HK-2 (cell line): Measurements from ENCODE around the gene NECTIN1.

Experiments used
- DNase-seq: peaks from one replicate; pipeline ENCODE4 v3.0.0-alpha.2; 2018; ENCODE audit not compliant: unreplicated experiment

Gene NECTIN1

GRCh38 chr11:119643212-119643875 lies 85.7 kb downstream of the NECTIN1 start:
- no peak for DNase-seq

- no peak for DNase-seq
Observed at GRCh38 chr11:119641983-119642745, 86.8 kb downstream of the NECTIN1 start.

DNA sequence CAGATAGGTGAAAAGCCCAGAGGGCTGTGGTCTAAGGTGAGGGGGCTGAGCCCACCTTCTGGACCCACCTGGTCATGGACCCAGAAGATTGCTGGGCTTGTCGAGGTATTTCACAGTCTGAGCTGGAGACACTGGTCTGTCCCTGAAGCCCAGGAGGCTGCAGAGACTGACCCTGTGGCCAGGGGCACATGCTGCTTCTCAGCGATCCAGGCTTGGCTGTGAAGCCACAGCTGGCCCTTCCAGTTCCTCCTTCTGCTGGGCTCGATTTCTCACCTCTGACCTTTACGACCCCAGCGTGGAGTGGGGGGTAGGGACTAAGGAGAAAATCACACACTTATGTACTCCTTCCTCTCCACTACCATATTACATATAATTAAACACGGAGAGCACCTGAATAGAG lies 88.5 kb downstream of the NECTIN1 start:
- no peak for DNase-seq

GRCh38 chr11:119639642-119640205 lies 89.3 kb downstream of the NECTIN1 start:
- no peak for DNase-seq

DNA sequence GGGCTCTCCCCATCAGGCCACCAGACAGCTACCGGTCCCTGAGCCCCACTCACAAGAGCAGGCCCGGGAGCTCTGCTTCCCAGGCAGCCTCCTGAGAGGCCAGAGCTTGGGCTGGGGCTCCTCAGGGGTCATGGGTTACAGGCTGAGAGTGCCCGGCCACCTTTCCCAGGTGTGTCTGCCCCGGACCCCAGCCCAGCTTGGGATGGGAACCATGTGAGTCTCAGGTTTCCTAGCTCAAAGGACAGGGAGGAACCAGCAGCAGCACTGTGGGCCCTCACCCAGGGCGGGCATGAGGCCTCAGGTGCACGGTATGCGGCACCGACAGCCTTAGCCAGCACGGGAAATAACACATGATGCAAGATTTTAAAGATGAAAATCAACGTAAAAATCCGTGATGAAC lies 90.1 kb downstream of the NECTIN1 start:
- no peak for DNase-seq

DNA sequence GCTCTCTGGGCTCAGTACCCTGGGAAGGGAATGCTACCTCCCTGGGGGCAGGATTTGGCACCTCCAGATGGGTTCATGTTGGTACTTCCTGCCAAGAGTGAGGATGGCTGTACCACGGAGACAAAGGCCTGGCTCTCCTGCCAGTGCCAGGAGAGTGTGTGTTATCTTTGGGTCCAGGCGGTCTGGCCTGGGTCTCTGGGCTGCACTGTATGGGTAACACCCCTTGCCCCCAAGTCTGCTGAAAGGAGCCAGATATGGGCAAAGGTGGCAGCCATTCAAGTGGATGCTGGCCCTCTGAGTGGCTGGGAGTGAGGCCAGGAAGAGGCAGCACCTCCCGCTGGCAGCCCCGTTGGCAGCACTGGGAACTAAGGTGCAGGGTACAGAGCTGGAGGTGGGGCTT lies 91.5 kb downstream of the NECTIN1 start:
- DNase-seq, result no peak

DNA sequence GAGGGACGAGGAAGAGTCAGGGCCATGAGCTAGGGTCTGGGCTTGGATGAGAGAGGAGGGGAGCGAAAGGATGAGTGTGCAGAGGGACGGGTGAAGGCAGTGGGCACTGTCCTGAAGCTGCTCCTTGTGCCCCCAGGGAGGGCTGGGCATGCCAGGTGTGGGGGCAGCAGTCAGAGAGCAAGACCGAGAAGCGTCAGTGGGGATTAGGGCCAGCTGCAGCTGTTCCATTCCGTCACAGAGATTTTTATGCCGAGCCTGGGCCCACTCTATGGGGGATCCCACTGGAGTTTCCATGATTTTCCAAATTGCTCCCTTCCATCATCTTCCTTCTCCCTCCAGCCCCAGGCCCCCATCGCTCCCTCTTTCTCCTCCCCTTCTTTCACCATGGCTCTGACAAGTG lies 93.2 kb downstream of the NECTIN1 start:
- no peak for DNase-seq

- no peak for DNase-seq
Observed at GRCh38 chr11:119635041-119635740, 93.8 kb downstream of the NECTIN1 start.

DNA sequence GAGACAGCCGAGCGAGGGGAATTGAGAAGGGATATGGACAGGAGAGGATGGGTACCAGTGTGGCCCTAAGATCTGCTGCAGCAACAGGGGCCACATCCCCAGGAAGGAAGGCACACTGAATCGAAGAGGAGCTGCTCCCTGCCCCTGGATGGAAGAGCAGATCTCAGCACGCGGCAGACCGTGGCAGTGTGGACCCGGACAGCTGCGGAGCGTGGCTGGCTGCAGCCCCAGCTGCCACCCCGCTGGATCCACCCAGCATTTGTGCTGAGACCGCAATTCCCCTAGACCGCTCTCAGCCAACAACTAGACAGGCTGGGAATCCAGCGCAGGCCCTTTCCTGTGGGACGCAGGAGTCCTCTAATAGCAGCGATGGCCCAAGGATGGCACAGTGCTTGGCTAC lies 94.7 kb downstream of the NECTIN1 start:
- no peak for DNase-seq

DNA sequence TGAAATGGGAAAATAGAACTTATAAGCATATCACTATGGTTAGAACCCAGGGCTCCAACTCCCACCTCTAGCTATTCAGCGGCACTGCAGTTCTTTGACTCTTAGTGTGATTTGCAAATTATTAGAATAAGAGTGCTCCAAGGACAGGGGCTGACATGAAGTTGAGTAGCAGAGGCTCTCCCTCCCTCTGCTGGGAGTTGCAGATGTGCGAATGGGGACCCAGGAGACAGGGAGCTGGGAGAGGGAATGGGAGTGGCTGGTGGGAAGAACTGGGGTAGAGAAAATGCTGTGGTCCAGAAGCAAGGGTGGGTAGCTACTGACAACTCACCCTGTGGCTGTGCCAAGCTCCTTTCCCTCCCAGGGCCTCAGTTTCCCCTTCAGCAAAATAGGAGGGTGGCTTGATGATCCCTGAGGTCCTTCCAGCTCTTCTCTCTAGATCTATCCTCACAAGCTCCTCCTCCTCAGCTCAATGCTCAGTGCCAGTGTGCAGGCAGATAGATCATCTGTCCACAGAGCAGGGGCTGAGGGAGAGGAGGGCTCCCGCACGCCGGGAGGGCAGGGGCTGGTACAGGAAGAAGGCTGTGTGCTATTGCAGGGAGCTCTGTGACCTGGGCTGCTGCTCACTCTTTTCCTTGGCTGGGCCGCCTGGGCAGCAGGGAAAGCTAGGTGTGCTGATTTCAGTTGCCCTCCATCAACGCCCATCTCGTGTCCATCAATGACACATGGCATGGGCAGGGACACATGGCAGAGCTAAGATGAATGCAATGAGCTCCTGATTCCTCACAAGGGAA lies 99.0 kb downstream of the NECTIN1 start:
- no peak for DNase-seq

DNA sequence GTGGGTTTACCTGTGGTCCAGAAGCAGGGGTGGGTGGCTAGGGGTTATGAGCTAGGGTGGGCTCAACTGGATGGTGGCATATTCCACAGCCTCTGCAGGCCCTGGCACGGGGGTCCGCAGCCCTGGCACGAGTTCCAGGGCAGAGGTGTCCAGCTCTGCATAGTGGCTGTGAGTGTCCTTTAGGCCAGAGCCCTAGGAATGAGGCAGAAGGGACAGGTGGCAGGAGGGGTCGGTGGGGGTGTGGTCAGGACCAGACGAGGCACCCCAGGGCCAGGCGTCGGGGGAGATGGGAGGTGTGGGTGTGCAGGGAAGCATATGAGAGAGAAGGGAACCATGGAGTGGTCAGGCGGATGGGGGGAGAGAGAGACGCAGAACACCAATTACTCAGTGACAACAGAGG lies 99.9 kb downstream of the NECTIN1 start:
- DNase-seq, result no peak

DNA sequence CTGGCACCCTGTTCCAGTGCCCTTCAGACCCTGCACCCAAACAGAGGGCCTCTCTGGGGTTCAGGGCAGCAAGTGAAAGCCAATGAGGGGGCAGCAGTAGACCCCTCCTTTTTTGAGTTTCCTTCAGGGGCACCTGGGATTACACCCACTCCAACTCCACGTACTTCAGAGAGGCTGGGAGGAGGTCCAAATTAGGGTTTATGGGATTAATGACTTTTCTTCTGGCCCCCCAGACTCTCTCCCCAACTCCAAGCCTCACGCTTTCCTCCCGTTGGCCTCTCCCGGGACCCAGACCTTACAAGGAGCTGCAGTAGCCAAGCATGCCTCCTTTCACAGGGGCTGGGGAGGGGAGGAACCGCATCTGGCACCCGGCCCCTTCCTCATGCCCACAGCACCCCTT lies 101.7 kb downstream of the NECTIN1 start:
- DNase-seq, result no peak

- no peak for DNase-seq
Observed at GRCh38 chr11:119626871-119627270, 102.1 kb downstream of the NECTIN1 start.

DNA sequence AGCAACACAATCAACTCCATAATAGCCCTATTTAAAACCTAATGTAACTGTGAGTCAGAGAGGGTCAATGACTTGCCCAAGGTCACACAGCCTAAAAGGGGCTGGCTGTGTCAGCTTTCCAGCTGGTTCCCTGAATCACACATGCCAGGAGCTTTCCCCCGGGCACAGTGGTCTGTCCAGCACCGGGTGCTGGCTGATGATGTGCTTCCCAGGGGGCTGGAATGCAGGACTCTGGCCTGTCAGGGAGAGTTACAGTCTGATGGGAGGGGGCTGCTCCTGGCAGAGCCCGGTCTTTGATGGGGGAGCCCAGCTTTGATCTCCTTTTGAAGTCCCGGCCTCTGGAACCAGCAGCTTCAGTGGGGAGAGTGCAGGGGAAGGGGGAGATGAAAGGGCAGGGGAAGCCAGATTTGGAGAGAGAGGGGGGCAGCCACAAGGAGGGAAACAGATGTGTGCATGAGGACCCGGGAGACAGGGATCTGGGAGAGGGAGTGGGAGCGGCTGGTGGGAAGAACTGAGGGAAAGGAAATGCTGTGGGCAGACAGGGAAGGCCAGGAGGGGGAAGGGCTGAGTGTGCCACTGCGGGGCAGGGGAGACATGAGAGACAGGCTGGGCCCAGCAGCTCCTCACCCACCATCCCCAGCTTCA lies 102.7 kb downstream of the NECTIN1 start:
- no peak for DNase-seq

DNA sequence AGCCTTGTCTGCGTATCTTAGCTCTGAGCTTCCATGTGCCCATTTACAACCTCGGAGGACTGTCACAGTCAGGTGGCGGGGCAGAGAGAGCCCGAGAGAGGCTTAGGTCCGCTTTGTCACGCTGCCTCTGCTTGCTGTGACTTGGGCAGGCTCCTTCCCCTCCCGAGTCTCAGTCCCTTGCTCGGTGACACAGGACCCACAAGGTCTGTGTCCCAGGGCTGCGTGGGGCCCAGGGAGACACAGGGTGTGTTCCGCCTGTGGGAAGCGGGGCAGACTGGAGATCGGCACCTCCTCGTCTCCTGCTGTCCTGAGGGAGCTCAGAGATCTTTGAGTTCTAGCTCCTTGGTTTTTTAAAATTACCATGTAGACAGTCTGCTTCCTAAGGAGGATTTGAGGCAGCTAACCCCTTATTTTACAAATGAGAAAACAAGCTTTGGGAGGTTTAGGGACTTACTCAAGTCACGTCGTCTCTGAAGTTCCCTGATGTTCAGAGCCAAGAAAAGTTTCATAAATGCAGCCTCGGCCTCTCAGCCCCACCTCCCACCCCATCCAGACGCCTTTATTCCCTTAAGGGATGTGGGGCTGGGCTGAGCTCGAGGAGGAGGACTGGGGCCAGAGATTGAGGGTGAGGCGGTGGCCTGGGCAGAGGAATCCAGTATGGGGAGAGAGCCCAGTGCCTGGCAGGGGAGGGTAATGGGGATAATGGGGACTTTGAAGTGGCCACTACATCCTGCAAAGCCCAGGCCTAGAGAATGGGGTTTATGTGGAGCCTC lies 103.6 kb downstream of the NECTIN1 start:
- no peak for DNase-seq

DNA sequence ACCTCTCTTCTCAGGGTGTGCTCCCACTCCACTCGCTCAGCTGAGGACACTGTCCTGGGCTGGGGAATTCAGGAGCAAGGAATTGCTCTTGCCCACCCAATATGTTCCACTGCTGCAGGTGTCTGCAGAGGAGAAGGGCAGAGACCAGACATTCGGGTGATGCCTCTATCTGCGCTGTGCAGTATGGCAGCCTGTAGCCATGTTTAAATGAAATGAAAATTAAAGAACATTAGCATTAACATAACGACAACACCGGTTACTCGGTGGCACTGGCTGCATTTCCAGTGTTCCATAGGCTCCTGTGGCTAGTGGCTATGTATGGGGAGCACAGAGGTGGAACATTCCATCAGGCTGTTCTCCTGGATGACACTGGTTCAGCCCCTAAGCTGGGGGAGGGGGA lies 104.4 kb downstream of the NECTIN1 start:
- DNase-seq, result no peak

GRCh38 chr11:119624102-119624615 lies 104.8 kb downstream of the NECTIN1 start:
- DNase-seq, result no peak

DNA sequence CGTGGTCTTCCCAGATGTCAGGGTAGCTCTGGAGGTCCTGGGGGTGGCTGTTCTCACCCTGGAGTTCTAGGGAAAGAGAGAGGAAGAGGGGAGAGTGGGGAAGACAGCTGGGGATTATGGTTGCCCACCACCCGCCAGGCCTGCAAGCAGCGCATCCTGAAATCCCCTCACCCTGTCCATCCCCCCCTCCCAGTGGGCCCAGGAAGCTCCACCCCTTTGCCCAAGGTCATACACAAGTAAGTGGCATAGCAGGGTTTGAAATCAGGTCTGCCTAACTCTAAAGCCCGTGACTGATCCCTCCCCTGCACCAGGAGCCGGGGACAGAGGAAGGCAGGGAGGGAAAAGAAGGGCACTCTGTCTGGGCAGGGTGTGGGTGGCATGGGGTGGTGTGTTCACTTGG lies 105.3 kb downstream of the NECTIN1 start:
- DNase-seq, result no peak

DNA sequence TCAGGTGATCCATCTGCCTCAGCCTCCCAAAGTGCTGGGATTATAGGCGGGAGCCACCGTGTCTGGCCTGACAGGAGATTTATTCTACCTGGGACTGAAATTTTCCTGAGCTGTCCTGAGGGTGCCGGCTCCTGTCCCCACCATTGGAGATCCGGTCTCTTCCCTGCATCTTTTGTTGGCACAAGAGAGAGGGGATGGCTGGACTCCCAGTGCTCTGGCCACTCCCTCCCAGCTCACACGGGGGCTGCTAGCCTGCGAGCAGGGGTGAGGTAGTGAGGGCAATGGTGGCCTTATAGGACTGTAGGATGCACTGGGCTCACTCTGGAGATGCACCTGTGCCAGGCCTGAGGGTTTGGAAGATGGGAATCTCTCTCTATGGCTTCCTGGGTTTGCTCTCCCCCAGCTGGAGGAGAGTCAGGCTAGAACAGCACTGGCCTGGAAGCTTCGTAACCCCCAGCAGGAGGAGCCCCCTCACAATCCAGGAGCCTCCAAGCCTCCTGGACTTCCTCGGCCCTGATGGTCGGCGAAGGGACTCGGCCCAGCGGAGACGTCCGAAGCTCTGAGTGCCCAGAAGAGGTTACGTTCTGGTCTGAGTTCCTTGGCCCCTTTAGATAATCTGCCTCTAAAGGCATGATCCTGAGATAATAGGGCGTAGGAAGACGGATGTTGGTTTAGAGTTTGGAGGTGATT lies 106.4 kb downstream of the NECTIN1 start:
- no peak for DNase-seq

DNA sequence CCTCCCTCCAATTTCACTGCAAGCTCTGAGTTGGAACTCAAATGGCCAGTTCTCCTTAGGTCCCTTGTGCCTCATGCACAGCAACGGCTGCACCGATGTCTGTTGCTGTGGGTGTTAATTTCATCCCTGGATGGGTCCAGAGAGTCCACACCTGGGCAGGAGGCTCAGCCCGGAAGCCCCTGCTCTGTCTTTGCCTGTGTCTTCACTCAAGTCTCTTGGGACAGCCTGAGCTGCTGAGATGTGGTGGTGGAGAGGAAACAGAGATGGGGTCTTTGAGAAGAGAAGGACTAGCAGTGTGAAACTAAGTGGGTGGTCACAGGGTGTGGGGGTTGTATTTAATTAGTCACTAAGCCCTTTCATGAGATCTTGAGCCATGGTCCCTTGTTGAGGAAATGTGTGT lies 109.3 kb downstream of the NECTIN1 start:
- DNase-seq, result no peak
